Progenitor cell of endocrine pancreas (in vitro differentiated cells): Measurements from ENCODE around the gene BRIP1. TPM values are rescaled to one million over a fixed set of nuclear protein-coding genes. Genes with fewer than 3 reads are reported as not detected.

Experiments
- DNase-seq: peaks from one replicate; pipeline ENCODE4 v3.0.0; 2021; ENCODE audit warnings: low spot score; ENCODE audit not compliant: unreplicated experiment
- H3K27ac Mint-ChIP-seq: 2 replicates; pipeline ENCODE4 v1.8.0; 2021; ENCODE audit warnings: mild to moderate bottlenecking, moderate library complexity, mixed read lengths
- H3K27me3 Mint-ChIP-seq: 2 replicates; pipeline ENCODE4 v1.8.0; 2021; ENCODE audit warnings: mixed read lengths
- H3K36me3 Mint-ChIP-seq: 2 replicates; pipeline ENCODE4 v1.8.0; 2022; ENCODE audit warnings: mixed read lengths; ENCODE audit not compliant: insufficient read depth
- H3K4me1 Mint-ChIP-seq: 2 replicates; pipeline ENCODE4 v1.8.0; 2021; ENCODE audit warnings: low read depth, mixed read lengths
- H3K4me3 Mint-ChIP-seq: 2 replicates; pipeline ENCODE4 v1.8.0; 2021; ENCODE audit warnings: low read depth, mild to moderate bottlenecking, moderate library complexity, mixed read lengths
- H3K9me3 Mint-ChIP-seq: 2 replicates; pipeline ENCODE4 v1.8.0; 2021; ENCODE audit warnings: low read depth, mixed read lengths
- CTCF ChIP-seq: fragments of 200-600 bp; sonication (generic); IDR thresholded peaks from one replicate; pipeline ENCODE4 v1.5.0; 2021; ENCODE audit warnings: antibody characterized with exemption, mild to moderate bottlenecking; ENCODE audit not compliant: unreplicated experiment
- total RNA-seq: library from RNA; stranded (reverse); gene quantifications from 2 replicates; pipeline ENCODE4 v1.2.1, GENCODE V29; 2021

Gene BRIP1
- total RNA-seq, 1 donor from 2014 or later, result 13.5 TPM

DNA sequence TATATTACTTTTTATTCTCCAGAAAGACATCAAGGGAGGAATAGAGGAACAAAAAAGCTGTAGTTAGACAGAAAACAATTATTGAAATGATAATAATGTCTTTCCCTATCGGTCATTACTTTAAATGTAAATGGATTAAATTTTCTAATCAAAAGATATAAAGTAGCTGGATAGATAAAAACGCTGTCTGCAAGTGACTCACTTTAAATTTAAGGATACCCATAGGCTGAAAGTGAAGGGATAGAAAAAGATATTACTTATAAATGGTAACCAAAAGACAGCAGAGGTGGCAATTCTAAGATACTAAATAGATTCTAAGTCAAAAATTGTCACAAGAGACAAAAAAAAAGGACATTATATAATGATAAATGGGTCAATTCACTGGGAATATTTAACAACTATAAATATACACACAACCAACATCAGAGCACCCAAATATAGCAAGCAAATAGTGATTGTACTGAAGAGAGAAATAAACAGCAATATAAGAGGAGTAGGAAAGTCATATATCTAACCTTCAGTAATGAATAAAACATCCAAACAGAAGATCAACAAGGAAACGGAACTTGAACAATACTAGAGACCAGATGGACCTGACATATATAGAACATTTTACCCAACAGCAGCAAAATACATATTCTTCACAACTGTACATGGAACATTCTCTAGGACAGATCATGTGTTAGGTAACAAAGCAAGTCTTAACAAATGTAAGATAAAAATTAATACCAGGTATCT is 116.9 kb downstream of the BRIP1 start:
- Mint-ChIP-seq H3K27ac (no peak overlapping the region), H3K4me1 (no peaks in the 10 kb centered on the region), H3K4me3 (no peak overlapping the region), H3K27me3 (no peaks in the 10 kb centered on the region), H3K36me3 (peaks cover 33% of the 10 kb centered on the region), H3K9me3 (peaks cover 28% of the 10 kb centered on the region)
- TF ChIP-seq CTCF, result no peak
- DNase-seq, result no peak

GRCh38 chr17:61744804-61745203 is 118.5 kb downstream of the BRIP1 start:
- Mint-ChIP-seq H3K4me1 (no peaks in the 10 kb centered on the region), H3K27me3 (no peaks in the 10 kb centered on the region), H3K9me3 (peaks cover 33% of the 10 kb centered on the region), H3K36me3 (peaks cover 36% of the 10 kb centered on the region), H3K27ac (no peak overlapping the region), H3K4me3 (no peak overlapping the region)
- no peak for DNase-seq
- no peak for TF ChIP-seq CTCF

DNA sequence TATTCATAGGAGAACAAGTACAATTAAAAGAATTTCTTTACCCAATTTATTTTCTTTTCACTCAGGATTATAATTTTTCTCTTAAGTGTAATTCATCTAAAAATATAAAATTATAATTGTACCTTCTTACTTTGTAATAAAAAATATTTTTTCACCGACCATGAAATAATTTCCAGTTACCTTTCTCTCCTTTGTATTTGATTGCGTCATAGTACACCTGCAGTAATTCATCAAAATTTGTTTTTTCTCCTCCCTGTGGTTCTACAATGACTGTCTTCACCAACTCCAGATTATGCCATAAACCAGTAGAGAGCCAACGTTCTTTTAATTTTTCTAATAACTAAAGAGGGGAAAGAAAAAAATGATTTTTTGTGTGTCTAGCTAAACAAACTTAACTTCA is 119.1 kb downstream of the BRIP1 start:
- DNase-seq, result no peak
- no peaks in the 10 kb centered on the region for H3K4me1 Mint-ChIP-seq
- H3K27me3 Mint-ChIP-seq, result no peaks in the 10 kb centered on the region
- no peak overlapping the region for H3K4me3 Mint-ChIP-seq
- TF ChIP-seq CTCF, result no peak
- H3K27ac Mint-ChIP-seq, result no peak overlapping the region
- peaks cover 32% of the 10 kb centered on the region for H3K9me3 Mint-ChIP-seq
- H3K36me3 Mint-ChIP-seq, result peaks cover 39% of the 10 kb centered on the region

- no peak overlapping the region for H3K27ac Mint-ChIP-seq
- no peaks in the 10 kb centered on the region for H3K4me1 Mint-ChIP-seq
- peaks cover 36% of the 10 kb centered on the region for H3K36me3 Mint-ChIP-seq
- peaks cover 28% of the 10 kb centered on the region for H3K9me3 Mint-ChIP-seq
- DNase-seq, result no peak
- TF ChIP-seq CTCF, result no peak
- H3K27me3 Mint-ChIP-seq, result no peaks in the 10 kb centered on the region
- H3K4me3 Mint-ChIP-seq, result no peak overlapping the region
Measured at GRCh38 chr17:61743766-61744165, 119.6 kb downstream of the BRIP1 start.

GRCh38 chr17:61739002-61739401 is 124.3 kb downstream of the BRIP1 start:
- Mint-ChIP-seq H3K36me3 (peaks cover 33% of the 10 kb centered on the region), H3K9me3 (peaks cover 20% of the 10 kb centered on the region), H3K4me1 (no peaks in the 10 kb centered on the region), H3K27me3 (no peaks in the 10 kb centered on the region), H3K4me3 (no peak overlapping the region), H3K27ac (no peak overlapping the region)
- no peak for TF ChIP-seq CTCF
- no peak for DNase-seq
